ENCODE measurements around the gene GTF2H4. TPM values are rescaled to one million over a fixed set of nuclear protein-coding genes. Genes with fewer than 3 reads are reported as not detected.
"Not testable (repeated sequence)": the region's sequence is repeated elsewhere in the genome, so short reads cannot be mapped to it uniquely, and the experiment has no call there.

GTF2H4 gene
- total and polyA plus RNA-seq, 8 donors, result 29.5 to 59.5 (median 49.6) TPM

GRCh38 chr6:30917041-30917440 is 9.0 kb downstream of the GTF2H4 start:
- ATAC-seq, result no peak
- intact Hi-C loops (cut with DNase I), result loop anchor here in 1 of 2 donors (10.0 kb wide), 1 partner anchor 158 kb away; no protein-coding TSS in a partner anchor
- DNase-seq, result no peak
- Histone ChIP-seq H3K4me3 (no peak overlapping the region), H3K36me3 (peaks cover 0 to 47% of the 10 kb centered on the region in 2 donors), H3K4me1 (peaks cover 21 to 32% of the 10 kb centered on the region in 2 donors), H3K27ac (no peak overlapping the region), H3K9me3 (no peaks in the 10 kb centered on the region), H3K27me3 (no peaks in the 10 kb centered on the region)
- no peak for TF ChIP-seq CTCF (IDR thresholded peaks at IDR 0.05)

GRCh38 chr6:30917487-30917886 is 9.5 kb downstream of the GTF2H4 start:
- intact Hi-C loops (cut with DNase I), result loop anchor here in 1 of 2 donors (10.0 kb wide), 1 partner anchor 157 kb away; no protein-coding TSS in a partner anchor
- Histone ChIP-seq H3K27ac (no peak overlapping the region), H3K9me3 (no peaks in the 10 kb centered on the region), H3K4me1 (peaks cover 21 to 32% of the 10 kb centered on the region in 2 donors), H3K27me3 (no peaks in the 10 kb centered on the region), H3K4me3 (no peak overlapping the region), H3K36me3 (peaks cover 0 to 49% of the 10 kb centered on the region in 2 donors)
- TF ChIP-seq CTCF (IDR thresholded peaks at IDR 0.05), result no peak
- ATAC-seq, result no peak
- no peak for DNase-seq

- no peak for TF ChIP-seq CTCF (IDR thresholded peaks at IDR 0.05)
- Histone ChIP-seq H3K27me3 (no peaks in the 10 kb centered on the region), H3K27ac (no peak overlapping the region), H3K36me3 (peaks cover 0 to 61% of the 10 kb centered on the region in 2 donors), H3K9me3 (no peaks in the 10 kb centered on the region), H3K4me1 (peaks cover 18 to 25% of the 10 kb centered on the region in 2 donors), H3K4me3 (no peak overlapping the region)
- ATAC-seq (no peak), DNase-seq (no peak)
- intact Hi-C loops (cut with DNase I), result loop anchor here in 1 of 2 donors (10.0 kb wide), 1 partner anchor 156 kb away; no protein-coding TSS in a partner anchor
These were observed 10.7 kb downstream of the GTF2H4 start for GRCh38 chr6:30918670-30919069.

GRCh38 chr6:30922447-30922852 is 14.4 kb downstream of the GTF2H4 start:
- Histone ChIP-seq H3K4me3 (no peak overlapping the region), H3K36me3 (peaks cover 0 to 95% of the 10 kb centered on the region in 2 donors), H3K27me3 (no peaks in the 10 kb centered on the region), H3K4me1 (no peaks in the 10 kb centered on the region), H3K27ac (no peak overlapping the region), H3K9me3 (no peaks in the 10 kb centered on the region)
- DNase-seq, result no peak
- no peak for TF ChIP-seq CTCF (IDR thresholded peaks at IDR 0.05)
- ATAC-seq, result no peak
- intact Hi-C loops (cut with DNase I), result no loop called here

- H3K4me3 ChIP-seq; ATAC-seq; H3K4me1 ChIP-seq; H3K27me3 ChIP-seq; H3K27ac ChIP-seq; DNase-seq; intact Hi-C loops (cut with DNase I); H3K9me3 ChIP-seq: not testable (repeated sequence)
- H3K36me3 ChIP-seq, result peaks cover 0 to 79% of the 10 kb centered on the region in 2 donors
These were observed 16.1 kb downstream of the GTF2H4 start for GRCh38 chr6:30924040-30924627.
